Neural progenitor cell (in vitro differentiated cells): ENCODE data around the gene NEDD4L.

ENCODE experiments used
- EZH2 ChIP-seq: fragments of 200-600 bp; sonication (generic); IDR thresholded peaks from 2 replicates; pipeline ENCODE4 v1.6.1; 2017; ENCODE audit warnings: antibody characterized with exemption, mild to moderate bottlenecking, moderate library complexity
- EZH2phosphoT487 ChIP-seq: fragments of 200-600 bp; sonication (generic); IDR thresholded peaks from 2 replicates; pipeline ENCODE4 v1.6.1; 2017; ENCODE audit warnings: antibody characterized with exemption

GRCh38 chr18:58041633-58042032 lies 2.4 kb upstream of the NEDD4L start:
- TF ChIP-seq EZH2 (no peak), EZH2phosphoT487 (no peak)
